HG02642 (cell line): Measurements from ENCODE around the gene SPSB2.
"Not testable (repeated sequence)": the region's sequence is repeated elsewhere in the genome, so short reads cannot be mapped to it uniquely, and the experiment has no call there.

ENCODE experiments used
- ATAC-seq: cut with Tn5 transposase; IDR thresholded peaks from one replicate; pipeline ENCODE4 v1.9.1; 2021; ENCODE audit warnings: mild to moderate bottlenecking; ENCODE audit not compliant: unreplicated experiment, poor library complexity

Gene SPSB2

DNA sequence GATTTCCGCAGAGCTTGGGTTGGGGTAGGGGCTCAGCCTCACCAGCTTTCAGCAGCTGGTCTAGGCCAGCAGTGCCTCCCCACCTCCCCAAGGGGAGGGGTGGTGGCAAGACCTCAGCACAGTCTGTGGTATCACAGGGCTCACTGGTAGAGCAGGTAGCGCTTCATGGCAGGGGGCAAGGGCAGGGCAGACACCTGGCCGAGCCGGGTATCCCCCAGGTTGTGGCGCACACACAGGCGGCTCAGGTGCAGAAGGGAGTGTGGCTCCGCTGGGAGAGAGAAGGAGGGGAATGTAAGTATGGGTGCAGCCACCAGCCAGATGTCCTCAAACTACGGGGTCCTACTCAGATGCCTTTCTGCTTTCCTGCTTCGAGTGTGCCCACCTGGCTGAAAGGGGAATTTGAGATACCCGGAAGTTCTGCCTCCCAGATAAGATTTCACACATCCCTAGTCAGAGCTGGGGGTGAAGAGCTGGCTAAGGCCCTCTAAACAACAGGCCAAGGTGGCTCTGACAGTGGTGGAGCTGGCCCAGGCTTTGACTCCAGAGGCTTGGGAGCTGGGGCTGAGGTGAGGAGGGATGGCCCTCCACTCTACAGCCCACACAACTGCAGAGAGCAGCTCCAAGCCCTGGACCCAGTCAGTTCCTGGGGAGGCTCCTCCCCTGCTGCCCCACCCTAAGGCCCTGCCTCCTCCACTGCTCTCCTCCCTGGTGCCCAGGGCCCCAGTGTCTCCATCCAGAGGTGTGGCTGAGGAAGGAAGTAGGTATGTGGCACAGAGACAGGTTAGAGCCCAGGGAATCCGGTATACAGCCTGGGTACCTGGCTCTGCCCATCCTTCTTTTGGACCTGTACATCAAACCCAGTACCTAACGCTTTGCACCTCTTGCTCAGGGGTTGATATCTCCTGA lies 1.8 kb downstream of the SPSB2 start:
- ATAC-seq, result no peak

DNA sequence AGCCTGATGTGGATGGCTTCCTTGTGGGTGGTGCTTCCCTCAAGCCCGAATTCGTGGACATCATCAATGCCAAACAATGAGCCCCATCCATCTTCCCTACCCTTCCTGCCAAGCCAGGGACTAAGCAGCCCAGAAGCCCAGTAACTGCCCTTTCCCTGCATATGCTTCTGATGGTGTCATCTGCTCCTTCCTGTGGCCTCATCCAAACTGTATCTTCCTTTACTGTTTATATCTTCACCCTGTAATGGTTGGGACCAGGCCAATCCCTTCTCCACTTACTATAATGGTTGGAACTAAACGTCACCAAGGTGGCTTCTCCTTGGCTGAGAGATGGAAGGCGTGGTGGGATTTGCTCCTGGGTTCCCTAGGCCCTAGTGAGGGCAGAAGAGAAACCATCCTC lies 2.8 kb downstream of the SPSB2 start:
- not testable (repeated sequence) for ATAC-seq

DNA sequence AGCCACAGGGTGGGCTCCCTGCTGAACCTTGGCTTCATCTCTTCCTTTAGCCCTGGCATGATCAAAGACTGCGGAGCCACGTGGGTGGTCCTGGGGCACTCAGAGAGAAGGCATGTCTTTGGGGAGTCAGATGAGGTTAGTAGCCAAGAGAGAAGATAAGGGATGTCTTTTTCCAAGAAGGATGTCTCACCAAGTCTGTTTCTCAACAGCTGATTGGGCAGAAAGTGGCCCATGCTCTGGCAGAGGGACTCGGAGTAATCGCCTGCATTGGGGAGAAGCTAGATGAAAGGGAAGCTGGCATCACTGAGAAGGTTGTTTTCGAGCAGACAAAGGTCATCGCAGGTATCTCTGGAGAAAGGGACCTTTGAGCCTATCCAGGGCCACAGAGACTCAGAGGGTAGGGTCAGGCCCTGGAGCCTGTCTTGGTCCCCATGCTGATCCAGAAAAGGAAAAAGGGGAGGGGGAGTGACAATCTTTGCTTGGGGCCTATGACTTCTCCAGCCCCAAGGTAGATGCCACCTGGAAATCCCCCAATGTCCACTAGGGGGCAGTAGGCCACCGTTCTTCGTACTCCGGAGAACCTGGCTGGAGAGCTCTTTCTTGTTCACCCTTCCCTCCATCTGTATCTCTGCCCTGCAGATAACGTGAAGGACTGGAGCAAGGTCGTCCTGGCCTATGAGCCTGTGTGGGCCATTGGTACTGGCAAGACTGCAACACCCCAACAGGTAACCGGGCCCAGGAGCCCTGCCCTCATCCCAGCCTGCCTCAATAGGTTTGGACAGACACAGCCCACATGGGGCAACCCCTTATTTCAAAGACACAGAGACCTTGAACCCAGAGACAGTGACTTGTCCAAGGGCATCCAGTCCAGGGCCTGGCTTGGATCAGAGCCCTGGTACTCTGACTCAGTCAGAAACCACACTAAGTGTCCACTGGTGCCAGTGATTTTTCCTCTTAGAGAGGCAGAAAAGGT lies 3.8 kb downstream of the SPSB2 start:
- no peak for ATAC-seq

DNA sequence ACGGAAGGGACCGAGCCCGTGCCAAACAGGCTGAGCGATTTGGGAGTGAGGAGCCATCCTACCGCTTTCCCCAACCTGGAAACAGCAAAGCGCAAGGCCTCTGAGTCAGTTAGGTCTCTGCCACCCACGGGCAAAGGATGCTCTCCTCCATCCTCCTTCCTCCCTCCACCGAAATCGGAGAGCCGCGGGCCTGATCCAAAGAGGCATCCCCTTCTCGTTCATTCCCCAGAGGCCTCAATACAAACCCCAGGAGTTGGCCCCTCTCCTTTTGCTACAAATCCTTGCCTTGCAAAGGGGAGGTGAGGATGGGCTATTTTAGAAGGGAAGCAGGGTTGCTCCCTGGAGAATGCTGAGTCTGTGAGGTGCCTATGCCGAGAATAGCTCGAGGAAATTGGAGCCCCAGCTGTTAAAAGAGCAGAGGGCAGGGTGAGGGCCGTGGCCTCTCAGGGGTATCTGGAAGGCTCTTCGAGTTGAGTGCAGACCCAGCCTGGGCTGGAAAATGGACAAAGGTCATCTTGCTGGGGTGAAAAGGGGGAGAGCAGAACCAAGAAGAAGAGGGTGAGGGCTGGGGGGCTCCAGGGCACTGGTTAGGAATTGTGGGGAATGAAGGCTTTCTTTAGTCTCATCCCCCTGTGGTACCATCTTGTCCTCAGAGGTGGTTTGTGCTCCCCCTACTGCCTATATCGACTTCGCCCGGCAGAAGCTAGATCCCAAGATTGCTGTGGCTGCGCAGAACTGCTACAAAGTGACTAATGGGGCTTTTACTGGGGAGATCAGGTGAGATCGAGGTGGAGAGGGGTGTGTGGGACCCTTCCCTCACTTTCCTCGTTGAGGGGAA lies 4.7 kb downstream of the SPSB2 start:
- no peak for ATAC-seq

DNA sequence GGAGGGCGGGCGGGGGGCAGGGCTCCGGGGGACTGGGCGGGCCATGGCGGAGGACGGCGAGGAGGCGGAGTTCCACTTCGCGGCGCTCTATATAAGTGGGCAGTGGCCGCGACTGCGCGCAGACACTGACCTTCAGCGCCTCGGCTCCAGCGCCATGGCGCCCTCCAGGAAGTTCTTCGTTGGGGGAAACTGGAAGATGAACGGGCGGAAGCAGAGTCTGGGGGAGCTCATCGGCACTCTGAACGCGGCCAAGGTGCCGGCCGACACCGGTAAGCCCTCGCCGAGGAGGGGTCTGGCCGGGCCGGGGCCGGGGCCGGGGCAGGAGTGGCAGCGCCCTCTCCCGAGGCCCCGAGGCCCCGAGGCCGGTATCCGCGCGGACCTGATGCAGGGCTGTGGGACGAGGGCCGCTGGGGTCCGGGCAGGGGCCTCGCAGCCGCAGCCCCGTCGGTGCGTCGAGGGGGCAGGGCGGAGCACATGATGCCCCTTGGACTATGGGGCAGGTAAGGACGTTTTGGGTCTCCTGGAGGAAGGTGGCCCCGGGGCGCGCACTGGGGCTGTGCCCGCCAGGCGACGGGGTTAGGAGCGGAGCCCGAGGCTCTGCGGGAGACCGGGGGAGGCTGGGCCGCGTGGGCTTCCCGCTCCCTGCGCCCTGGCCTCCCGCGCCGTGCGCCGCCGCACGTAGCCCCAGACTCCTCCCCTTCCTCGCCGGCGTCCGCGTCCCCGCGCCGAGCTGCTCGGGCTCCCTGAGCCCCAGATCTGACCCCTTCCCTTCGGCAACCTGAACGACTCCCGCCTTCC lies 5.5 kb downstream of the SPSB2 start, which contains the start of gene TPI1:
TPI1 (plus strand) TSS at position 119 of the 798 bp plus-strand sequence; CDS start at position 155, 36 bp downstream.
- ATAC-seq, result peak; percentile 69

DNA sequence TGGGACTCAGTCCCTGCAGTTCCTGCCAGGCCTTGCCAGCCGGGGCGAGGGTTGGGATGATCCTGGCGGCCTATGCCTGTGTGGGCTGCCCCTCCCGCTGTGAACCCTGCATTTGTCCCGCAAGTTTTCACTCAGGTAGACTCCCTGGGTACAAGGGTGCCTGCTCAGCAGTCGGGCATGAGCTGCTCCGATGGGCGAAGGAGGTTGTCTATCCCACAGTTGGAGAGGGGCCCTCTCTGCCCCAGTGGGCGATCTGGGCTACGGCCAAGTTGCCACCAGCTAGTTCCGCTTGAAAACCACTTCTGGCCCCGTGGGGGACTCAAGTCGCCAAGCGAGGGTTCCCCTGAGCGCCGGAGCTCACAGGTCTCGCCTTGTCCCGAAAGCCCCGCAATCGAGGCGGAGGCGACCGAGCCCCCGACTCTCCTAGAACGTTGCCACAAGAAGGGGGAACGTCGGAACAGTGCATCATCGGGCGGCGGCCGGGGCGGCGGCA lies 6.1 kb downstream of the SPSB2 start:
- ATAC-seq, result peak; percentile 3

DNA sequence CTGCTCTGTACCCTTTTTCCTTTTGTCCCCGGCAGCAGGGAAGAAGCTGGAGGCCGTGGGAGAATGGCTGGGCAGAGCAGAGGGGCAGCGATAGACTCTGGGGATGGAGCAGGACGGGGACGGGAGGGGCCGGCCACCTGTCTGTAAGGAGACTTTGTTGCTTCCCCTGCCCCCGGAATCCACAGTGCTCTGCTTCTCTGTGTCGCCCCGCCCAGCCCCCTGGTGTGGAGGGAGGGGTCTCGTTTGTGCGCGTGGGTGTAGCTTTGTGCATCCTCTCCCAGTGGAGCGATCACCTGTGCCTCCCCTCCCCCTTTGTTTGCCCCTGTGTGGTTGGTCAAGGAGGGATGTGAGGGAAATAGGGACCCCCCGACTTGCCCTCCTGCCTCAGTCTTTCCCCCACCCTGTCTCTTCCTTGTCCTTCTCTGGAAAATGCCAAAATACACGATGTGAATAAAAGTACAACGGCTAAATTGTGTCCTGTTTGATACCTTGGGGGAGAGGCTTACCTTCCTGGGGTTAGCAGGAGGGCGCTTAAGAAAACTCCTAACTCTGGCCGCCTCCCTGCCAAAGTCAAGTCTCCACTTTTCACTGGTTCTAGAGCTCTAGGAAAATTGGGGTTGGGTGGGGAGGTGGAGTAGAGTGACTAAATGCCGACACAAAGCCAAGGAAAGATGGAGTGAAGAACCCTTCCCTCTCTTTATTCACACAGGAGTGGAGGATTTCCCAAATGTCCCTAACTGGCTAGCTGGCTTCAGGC lies 6.8 kb downstream of the SPSB2 start:
- no peak for ATAC-seq

DNA sequence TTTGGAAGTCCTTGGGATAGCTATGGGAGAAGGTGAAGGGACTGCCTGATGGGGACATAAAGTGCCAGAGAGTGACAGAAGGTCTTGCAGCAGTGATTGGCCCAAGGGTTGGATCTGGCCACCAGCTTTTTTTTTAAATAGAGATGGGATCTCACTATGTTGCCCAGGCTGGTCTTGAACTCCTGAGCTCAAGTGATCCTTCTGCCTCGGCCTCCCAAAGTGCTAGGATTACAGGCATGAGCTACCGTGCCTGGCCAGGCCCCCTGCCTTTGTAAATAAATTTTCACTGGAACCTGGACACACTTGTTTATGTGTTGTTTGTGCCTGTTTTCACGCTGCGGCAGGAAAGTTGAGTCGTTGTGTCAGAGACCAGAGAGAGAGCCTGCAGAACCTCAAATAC lies 7.8 kb downstream of the SPSB2 start:
- not testable (repeated sequence) for ATAC-seq

DNA sequence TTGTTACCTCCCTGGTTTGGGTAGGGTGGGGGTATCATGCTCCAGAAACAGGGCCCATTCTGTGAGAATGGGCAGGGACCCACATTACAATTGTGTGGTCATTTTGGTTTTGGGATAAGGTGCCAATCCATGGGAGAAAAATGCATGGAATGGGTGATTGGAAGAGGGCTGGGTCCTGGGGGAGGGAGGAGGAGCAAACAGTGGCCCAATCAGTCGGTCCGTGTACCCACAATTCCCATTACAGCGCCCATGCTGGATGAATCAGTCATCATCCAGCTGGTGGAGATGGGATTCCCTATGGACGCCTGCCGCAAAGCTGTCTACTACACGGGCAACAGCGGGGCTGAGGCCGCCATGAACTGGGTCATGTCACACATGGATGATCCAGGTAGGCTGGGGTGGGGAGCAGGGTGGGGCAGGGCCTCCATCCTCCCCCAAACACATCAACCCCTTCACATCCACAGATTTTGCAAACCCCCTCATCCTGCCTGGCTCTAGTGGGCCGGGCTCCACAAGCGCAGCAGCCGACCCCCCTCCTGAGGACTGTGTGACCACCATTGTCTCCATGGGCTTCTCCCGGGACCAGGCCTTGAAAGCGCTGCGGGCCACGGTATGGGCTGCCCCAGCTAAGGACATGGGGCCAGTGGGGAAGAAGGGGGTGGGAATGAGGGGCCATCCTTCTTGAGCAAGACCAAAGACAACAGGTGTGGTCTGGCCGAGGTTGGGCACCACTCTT lies 9.3 kb downstream of the SPSB2 start:
- ATAC-seq, result no peak

DNA sequence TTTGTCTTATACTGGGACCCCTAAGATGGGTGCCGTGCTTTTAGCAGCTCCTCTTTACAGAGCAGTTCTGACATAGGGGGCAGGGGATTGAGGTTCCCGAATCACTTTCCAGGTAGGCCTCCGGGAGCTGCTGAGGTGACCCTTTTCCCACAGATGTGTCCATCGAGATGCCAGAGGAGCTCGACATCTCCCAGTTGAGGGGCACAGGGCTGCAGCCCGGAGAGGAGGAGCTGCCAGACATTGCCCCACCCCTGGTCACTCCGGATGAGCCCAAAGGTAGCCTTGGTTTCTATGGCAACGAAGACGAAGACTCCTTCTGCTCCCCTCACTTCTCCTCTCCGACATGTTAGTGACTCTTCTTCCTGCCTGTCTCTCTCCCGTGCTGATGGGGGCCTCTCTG lies 10.1 kb downstream of the SPSB2 start:
- ATAC-seq, result no peak

DNA sequence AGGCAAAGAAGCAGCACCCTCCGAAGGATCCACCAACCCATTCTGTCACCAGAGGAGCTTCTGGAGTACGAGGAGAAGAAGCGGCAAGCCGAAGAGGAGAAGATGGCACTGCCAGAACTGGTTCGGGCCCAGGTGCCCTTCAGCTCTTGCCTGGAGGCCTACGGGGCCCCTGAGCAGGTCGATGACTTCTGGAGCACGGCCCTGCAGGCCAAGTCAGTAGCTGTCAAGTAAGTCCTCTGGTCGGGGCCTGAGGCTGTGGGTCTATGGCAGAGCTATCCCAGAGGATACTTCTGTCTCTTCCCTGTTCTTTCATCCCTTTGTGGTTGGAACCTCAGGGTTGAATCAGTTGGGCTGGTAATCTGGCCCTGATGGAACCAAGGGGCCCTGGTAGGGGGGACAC lies 11.7 kb downstream of the SPSB2 start:
- no peak for ATAC-seq

DNA sequence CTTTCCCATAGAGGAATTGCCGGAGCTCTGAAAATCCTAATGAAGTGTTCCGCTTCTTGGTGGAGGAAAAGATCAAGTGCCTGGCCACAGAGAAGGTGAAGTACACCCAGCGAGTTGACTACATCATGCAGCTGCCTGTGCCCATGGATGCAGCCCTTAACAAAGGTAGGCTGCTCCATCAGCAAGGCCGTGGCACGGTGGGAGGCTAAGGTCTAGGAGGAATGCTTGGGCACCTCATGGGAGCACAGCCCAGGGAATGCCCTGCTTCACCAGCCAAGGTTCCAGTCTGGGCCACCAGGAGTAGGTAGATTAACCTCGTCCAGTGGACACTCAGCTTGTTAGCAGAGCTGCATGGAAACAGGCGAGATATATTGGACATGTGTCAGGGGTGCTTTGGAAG lies 12.2 kb downstream of the SPSB2 start:
- no peak for ATAC-seq

DNA sequence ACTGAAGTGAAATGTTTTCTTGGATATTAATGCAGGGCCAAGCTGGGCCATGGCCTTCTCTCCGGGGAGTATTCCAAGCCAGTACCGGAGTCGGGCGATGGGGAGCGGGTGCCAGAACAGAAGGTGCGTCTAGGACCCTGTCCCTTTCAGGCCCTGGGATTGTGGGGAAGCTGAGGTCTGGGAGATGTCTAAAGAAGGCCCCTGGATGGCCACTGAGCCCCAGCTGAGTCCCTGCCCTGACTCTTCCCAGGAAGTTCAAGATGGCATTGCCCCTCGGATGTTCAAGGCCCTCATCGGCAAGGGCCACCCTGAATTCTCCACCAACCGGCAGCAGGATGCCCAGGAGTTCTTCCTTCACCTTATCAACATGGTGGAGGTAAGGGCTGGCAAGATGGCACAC lies 13.0 kb downstream of the SPSB2 start:
- ATAC-seq, result no peak

DNA sequence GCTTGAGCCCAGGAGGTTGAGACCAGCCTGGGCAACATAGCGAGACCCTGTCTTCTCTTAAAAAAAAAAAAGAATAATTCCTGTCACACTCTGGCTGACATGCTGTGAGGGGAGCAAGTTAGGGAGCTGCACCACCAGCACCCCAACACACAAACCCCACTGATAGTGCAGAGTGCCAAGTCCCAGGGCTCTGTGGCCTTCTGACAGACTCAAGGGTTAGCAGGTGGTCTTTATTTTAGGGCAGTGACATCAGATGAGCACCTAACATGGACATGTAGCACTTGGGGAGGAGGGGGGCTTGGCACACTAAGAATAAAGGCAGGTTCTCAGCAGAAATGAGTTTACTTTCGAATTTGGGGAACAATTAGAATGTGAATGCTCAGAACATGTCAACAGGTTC lies 14.3 kb downstream of the SPSB2 start:
- ATAC-seq, result no peak

DNA sequence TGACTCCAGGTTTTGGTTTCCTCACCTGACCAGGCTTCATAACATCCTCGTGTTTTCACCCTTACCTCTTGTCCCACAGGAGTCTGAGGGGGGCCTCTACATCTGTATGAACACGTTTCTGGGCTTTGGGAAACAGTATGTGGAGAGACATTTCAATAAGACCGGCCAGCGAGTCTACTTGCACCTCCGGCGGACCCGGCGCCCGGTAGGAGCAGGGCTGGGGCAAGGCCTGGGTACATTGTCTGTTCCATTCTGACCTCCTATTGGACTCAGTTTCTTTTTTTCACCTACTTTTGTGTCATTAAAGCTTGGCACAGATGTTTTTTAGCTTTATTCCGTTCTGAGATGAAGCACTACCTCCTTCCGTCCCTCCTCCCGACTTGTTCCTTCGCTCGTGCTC lies 17.8 kb downstream of the SPSB2 start:
- no peak for ATAC-seq

DNA sequence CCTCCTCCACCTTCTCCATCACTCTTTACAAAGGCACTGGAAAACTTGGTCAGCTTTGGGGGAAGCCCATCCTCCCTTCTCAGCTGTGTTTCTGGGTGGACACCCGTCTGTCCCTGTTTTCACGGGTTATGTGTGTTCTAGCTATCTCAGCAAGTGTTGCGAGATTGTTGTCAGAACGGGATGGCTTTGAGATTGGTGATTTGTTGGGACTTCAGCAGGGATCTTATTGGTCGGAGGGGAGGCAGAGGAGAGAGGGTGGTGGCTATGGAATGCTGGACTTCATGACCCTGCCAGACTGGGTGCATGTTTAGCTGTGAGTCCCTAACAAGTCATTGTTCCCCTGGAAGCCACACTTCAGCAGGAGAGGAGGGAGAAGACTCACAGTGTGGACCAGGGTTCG lies 19.1 kb downstream of the SPSB2 start:
- ATAC-seq, result no peak

DNA sequence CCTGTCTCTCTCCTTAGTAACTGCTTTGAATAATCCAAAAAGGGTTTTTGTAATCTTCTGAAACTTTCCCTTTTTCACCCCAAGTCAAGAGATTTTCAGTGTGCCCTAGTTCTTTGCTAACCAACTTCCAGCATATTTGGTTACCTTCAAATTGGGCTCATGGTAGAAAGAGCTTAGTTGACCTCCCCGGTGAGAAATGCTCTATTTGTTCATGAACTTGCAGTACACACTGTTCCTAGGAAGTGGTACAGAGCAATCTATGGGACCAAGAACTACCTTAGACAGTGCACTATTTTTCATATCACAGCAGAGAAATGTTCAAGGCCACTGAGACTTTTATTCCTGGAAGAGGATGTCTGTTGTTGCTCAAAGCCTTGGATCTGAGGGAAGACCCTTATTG lies 19.5 kb downstream of the SPSB2 start:
- no peak for ATAC-seq
